ENCODE data around the gene LRRC31.

The LRRC31 gene

DNA sequence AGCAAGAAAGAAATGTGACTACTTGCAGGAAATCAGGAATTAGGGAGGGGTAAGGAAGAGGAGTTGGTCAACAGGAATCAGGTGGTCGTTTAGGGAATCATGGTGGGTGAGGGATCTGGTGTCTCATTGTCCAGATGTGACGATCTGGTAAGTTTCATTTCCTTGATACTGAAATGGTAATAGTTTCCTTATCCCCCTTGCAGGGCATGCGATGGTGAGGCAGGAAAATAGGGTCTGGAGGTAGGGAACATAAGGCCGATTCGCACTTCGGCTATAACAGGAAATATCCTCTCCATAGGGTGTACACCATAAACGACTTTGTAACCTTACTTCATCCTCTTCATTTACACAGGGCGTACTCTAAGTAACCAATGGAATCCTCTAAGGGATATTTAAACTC, 56.5 kb downstream of the LRRC31 start:
- no peak for DNase-seq (ENCODE audit: low read depth)

DNA sequence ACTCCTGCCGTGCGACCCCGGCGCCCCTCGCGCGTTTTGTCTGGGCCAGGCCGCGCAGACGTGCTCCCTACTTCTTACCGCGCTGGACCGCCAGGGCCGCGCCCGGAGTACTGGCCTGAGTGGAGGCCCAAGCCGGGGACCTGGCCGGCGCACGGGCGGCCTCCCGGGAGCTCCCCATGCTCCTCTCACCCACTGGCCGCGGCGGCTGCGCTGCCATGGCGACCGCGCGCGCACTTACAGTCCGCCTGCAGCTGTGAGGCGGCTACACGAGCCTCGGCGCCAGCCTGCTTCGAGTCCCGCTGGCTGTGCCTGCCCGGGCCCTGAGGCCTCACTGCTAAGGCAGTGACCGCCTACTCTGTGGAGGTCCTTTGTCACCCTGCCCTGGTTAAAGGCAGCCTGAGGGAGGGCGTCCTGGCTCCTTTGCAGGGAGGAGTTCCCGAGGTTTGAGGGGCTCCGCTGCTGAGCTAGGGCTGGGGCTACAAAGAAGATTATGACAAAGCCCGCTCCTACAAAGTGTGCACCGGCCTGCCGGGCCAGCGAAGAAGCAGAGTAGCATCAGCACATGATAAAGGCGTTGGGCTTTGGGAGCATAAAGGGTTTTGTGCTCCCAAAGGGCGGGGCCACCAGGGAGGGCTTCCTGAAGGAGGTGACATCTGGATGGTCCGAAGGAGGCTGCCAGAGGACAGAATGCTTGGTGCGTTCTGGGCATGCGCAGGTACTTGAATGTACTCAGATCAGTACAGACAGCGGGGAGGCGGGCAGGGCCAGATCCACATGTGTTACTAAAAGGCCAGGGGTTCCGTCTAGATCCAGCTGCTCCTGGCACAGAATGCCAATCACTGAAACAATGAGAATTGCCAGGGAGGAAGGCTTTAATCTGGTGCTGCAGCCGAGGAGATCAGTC, 57.2 kb downstream of the LRRC31 start, which contains the start of the genes LRRC34 and LRRIQ4:
LRRC34 (minus strand) TSS at position 573 of the 904 bp plus-strand sequence; CDS start at position 217, 356 bp downstream.
LRRIQ4 (plus strand) TSS at position 539 of the 904 bp plus-strand sequence. CDS start 9,052 bp downstream, outside the sequence.
- DNase-seq (ENCODE audit: low read depth), result no peak

DNA sequence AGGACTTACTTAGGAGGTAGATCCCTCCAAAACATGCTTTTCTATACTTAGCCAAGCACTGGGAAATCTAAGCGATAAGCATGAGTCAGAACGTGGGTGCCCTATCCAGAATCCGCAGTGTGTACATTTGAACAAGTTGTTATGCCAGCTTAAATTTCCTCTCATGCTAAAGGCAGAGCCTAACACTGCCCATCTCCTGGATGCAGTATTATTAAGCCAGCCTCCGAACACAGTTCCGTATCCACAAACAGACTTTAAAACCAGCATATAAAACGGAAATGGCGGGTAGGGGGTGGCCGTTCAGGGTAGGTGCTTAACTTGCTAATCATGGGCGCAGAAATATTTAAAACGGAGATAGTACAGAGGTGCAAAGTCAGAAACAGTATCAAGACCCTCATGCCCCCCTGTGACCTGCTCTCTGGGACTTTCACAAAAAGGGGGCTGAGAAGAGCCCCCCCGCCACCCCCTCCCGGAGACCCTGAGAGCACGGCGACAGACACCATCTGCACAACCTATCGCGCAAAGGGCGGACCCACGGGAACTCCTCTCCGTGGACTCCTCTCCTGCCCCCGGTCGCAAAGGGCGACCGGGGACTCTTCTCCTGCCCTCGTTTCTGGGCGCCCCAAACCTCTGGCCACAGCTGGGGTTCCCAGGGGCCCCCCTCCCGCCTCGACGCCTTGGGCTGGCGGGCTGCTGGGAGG, 58.0 kb downstream of the LRRC31 start:
- DNase-seq (ENCODE audit: low read depth), result no peak

DNA sequence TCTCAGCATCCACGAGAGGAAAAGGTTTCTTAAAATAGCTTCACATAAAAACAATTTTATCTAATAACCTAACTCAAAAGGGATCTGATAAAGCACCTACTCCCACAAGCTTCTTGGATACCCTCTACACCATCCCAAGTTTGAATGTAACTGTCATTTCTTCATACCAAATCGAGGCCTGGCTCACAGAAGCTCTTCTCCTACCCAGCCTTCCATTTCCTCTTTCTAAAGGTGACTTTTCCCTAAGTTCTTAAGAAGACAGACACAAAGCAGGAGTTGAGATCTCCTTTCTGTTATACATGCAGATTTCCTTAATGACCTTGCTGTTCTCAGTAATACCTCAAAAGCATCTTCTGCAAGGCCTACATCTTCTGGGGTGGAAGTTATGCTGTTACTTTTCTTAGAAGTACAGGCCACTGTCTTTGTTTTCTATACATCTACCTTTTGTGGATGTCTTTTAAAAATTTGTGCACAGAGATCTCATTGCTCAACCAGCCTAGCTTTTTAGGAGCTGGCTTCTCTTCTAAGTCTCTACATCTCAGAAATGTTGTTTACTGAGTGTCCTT, 60.4 kb downstream of the LRRC31 start:
- no peak for DNase-seq (ENCODE audit: low read depth)

DNA sequence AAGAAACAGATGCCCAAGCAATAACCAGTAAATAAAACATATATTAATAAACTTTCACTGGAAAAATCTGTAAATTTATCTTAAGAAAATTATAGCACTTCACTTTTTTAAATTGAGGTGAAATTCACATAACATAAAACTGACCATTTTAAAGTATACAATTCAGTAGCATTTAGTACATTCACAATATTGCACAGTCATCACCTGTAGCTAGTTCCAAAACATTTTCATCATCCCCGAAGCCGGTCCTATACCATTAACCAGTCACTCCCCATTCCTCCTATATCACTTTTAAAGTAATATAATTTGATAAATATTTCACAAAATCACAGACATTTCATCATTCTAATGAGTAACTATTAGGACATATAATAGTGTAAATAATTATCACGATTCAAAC, 65.1 kb downstream of the LRRC31 start:
- DNase-seq (ENCODE audit: low read depth), result no peak

DNA sequence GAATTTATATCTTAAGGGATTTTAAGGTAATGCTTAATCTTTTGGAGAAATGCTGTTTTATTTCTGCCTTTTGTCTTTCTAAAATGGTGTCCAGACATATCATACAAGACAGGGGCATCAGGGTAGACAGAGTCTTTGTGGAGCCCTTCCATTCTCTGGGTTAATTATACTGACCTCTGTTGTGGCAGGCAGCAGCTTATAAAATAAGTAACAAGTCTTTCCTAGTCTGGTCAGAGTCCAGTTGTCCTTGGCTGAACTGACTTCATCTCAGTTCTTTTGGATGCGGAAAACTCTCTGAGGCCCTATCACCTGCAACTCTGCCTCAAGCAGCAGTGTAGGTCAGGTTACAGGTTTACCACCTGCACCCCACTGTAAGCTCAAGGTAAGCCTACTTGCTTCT, 77.4 kb downstream of the LRRC31 start:
- no peak for DNase-seq (ENCODE audit: low read depth)

DNA sequence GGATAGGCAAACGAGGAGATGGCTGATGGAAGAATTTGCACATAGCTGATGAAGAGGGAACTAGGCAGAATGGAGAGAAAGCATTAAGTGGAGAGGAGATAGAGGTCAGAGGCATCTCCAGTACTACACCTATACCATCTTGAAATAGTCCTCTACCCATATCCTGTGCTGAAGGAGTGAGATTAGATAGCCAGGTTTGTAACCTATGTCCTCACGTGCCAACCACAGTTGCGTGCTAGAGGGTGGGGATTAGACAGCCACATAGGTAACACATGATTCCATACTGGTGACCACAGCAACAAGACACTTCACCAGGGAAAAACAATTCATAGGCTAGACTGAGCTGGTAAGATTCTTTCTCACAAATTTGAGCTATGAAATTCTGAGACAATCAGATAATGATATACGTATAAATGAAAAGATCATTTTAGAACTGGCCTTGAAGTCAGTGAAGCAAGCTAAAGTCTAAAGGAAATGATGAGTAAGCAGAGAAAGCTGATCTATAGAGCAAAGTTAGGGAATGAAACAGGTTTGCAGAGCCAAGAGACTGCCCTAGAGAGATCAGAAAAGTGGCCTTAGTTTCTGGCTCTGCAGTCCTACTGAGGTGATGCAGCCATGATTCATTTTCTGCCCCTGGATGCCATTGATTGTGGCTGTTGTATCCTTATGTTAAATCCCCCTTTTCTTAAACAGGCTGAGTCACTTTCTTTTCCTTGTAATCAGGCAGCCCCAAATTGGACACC, 78.9 kb downstream of the LRRC31 start:
- no peak for DNase-seq (ENCODE audit: low read depth)

DNA sequence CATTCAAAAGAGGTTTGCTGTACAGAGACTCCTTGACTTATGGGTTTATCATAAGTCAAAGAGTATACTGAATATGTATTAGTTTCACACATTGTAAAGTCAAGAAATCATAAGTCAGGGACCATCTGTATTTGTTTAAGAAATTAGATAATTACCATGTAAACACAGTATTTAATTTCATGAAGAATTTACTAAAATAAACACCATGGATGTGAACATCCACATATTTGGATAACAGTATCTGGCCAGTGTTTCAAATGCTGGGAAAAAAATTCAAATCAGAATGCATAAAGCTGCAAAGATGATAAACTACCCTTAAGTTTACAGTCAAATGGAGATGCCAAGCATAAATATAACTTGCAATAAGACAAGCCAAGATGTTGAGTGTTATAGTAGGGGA, 79.5 kb downstream of the LRRC31 start:
- no peak for DNase-seq (ENCODE audit: low read depth)
